ENCODE results near the gene HDAC4.

DNA sequence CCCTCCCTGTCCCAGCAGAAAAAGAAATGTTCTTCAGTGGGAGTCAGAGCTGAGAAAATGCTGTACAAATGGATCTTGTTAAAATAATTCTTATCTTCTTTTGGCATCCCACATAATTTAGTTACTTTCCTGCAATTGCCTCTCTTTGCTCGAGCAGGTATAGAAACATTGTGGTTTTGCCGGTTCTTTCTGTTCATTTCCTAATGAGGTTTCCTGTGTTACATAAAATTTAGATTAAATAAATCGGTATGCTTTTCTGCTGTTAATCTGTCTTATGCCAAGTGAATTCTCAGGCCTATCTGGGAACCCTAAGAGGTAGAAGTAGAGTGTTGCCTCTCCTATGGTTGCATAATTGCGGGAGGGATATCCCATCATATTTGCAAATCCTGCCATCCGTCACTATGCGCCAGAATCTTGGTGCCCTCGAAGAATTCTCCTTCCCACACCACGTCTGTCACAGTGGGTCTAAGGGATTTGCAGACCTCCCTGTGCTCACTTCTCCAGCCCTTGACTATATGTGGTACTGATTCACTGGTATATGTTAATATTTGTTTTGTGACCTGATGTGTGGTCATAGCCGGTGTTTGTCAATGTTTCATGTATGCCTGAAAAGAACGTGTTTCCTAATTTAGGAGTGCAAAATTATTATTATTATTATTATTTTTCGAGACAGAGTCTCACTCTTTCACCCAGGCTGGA lies 12.2 kb upstream of the HDAC4 start:
- TF ChIP-seq, protein P1, sequence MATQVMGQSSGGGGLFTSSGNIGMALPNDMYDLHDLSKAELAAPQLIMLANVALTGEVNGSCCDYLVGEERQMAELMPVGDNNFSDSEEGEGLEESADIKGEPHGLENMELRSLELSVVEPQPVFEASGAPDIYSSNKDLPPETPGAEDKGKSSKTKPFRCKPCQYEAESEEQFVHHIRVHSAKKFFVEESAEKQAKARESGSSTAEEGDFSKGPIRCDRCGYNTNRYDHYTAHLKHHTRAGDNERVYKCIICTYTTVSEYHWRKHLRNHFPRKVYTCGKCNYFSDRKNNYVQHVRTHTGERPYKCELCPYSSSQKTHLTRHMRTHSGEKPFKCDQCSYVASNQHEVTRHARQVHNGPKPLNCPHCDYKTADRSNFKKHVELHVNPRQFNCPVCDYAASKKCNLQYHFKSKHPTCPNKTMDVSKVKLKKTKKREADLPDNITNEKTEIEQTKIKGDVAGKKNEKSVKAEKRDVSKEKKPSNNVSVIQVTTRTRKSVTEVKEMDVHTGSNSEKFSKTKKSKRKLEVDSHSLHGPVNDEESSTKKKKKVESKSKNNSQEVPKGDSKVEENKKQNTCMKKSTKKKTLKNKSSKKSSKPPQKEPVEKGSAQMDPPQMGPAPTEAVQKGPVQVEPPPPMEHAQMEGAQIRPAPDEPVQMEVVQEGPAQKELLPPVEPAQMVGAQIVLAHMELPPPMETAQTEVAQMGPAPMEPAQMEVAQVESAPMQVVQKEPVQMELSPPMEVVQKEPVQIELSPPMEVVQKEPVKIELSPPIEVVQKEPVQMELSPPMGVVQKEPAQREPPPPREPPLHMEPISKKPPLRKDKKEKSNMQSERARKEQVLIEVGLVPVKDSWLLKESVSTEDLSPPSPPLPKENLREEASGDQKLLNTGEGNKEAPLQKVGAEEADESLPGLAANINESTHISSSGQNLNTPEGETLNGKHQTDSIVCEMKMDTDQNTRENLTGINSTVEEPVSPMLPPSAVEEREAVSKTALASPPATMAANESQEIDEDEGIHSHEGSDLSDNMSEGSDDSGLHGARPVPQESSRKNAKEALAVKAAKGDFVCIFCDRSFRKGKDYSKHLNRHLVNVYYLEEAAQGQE (IDR thresholded peaks at IDR 0.05; ENCODE audit: low read depth), result no peak
- TF ChIP-seq EP300 (IDR thresholded peaks at IDR 0.05; ENCODE audit: borderline replicate concordance), result no peak

All from Ishikawa (cell line).